ENCODE data around the gene MXD4. TPM values are rescaled to one million over a fixed set of nuclear protein-coding genes. Genes with fewer than 3 reads are reported as not detected.

Gene MXD4
- polyA plus RNA-seq, 1 experiment = 58.3 TPM

- Histone ChIP-seq H3K4me3 (ENCODE audit: low read depth, low read length) (no peak overlapping the region), H3K36me3 (ENCODE audit: control insufficient read depth, insufficient read depth, low read length) (peaks cover 36% of the 10 kb centered on the region), H3K27me3 (ENCODE audit: control insufficient read depth, insufficient read depth, low read length) (no peaks in the 10 kb centered on the region)
- POLR2A ChIA-PET = no interaction called here
- no peak for DNase-seq (ENCODE audit: low read depth)
- TF ChIP-seq CTCF (IDR thresholded peaks at IDR 0.05; ENCODE audit: insufficient read depth, low read depth, low read length) = no peak
- CTCF ChIA-PET = no interaction called here
Observed at GRCh38 chr4:2254665-2255500, 7.0 kb downstream of the MXD4 start.

GRCh38 chr4:2253160-2254084 lies 8.5 kb downstream of the MXD4 start:
- no peak for TF ChIP-seq CTCF (IDR thresholded peaks at IDR 0.05; ENCODE audit: insufficient read depth, low read depth, low read length)
- DNase-seq (ENCODE audit: low read depth) = no peak
- ChIA-PET POLR2A (interaction anchor here (0.7 kb wide), 1 partner anchor 9 kb away, joined by 19 read pairs; no protein-coding TSS in a partner anchor), CTCF (no interaction called here)
- no peak overlapping the region for H3K4me3 ChIP-seq (ENCODE audit: low read depth, low read length)
- H3K36me3 ChIP-seq (ENCODE audit: control insufficient read depth, insufficient read depth, low read length) = peaks cover 43% of the 10 kb centered on the region
- H3K27me3 ChIP-seq (ENCODE audit: control insufficient read depth, insufficient read depth, low read length) = no peaks in the 10 kb centered on the region

- CTCF ChIA-PET = no interaction called here
- H3K36me3 ChIP-seq (ENCODE audit: control insufficient read depth, insufficient read depth, low read length) = peaks cover 43% of the 10 kb centered on the region
- no peak for DNase-seq (ENCODE audit: low read depth)
Observed at GRCh38 chr4:2252530-2253091, 9.3 kb downstream of the MXD4 start.

GRCh38 chr4:2251795-2252529 lies 9.9 kb downstream of the MXD4 start:
- no peak for DNase-seq (ENCODE audit: low read depth)
- POLR2A ChIA-PET = no interaction called here
- Histone ChIP-seq H3K36me3 (ENCODE audit: control insufficient read depth, insufficient read depth, low read length) (peaks cover 39% of the 10 kb centered on the region), H3K27me3 (ENCODE audit: control insufficient read depth, insufficient read depth, low read length) (no peaks in the 10 kb centered on the region), H3K4me3 (ENCODE audit: low read depth, low read length) (no peak overlapping the region)
- CTCF ChIA-PET = no interaction called here
- no peak for TF ChIP-seq CTCF (IDR thresholded peaks at IDR 0.05; ENCODE audit: insufficient read depth, low read depth, low read length)

More at GRCh38 chr4:2252530-2253091, 9.3 kb downstream of the MXD4 start:
- POLR2A ChIA-PET = interaction anchor here (0.7 kb wide), 1 partner anchor 8 kb away, joined by 19 read pairs; no protein-coding TSS in a partner anchor
- no peak overlapping the region for H3K4me3 ChIP-seq (ENCODE audit: low read depth, low read length)
- no peak for TF ChIP-seq CTCF (IDR thresholded peaks at IDR 0.05; ENCODE audit: insufficient read depth, low read depth, low read length)
- no peaks in the 10 kb centered on the region for H3K27me3 ChIP-seq (ENCODE audit: control insufficient read depth, insufficient read depth, low read length)

Measured in BJ (cell line).